Retinal pigment epithelial cell (primary cell): ENCODE data around the gene KIAA1671.

Source experiments
- DNase-seq: peaks from one replicate; pipeline ENCODE4 v3.0.0-alpha.2; 2010; ENCODE audit warnings: low read depth
- H3K4me3 ChIP-seq: 2 replicates; pipeline ENCODE4 v1.5.1; 2011; ENCODE audit warnings: mild to moderate bottlenecking, low read length, control low read depth, moderate library complexity
- TF ChIP-seq, protein P1 (sequence below): conservative IDR thresholded peaks from 2 replicates; pipeline ENCODE4 v1.5.1; 2011; ENCODE audit warnings: low read depth, low read length, control low read depth, inconsistent platforms

Gene KIAA1671

DNA sequence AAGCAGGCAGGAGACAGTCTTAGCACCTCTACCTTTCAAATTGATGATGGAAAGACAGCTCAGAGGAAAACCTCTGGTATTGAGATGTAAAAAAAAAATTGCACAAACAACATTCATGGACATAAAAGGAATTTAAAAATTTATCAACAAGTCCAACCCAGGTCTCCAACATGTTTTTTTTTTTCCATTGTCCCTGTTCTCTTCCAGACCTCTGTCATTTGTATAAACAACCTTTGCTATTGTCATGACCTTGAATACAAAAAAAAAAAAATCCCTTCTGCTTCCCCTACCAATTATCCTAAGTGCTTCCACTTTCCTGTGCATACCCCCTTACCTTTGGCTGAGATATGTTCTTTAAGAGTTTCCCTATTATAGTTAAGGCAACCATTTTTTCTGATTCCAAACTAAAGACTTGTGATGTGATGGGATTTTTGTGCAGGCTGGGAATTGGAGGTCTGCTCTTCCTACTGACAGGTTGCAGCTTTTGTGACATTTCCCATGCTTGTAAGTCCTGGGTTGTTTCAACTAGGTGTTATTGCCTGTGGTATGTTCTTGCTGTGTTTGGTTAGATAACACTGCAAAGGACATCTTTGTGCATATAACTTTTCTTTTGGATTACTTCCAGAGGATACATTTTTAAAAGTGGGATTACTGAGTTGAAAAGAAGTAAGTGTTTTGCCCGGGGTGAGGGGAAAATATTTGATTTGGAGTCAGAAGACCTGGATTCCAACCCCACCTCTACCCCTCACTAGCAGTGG is 67.1 kb downstream of the KIAA1671 start:
- no peak overlapping the region for H3K4me3 ChIP-seq
- TF ChIP-seq, protein P1, sequence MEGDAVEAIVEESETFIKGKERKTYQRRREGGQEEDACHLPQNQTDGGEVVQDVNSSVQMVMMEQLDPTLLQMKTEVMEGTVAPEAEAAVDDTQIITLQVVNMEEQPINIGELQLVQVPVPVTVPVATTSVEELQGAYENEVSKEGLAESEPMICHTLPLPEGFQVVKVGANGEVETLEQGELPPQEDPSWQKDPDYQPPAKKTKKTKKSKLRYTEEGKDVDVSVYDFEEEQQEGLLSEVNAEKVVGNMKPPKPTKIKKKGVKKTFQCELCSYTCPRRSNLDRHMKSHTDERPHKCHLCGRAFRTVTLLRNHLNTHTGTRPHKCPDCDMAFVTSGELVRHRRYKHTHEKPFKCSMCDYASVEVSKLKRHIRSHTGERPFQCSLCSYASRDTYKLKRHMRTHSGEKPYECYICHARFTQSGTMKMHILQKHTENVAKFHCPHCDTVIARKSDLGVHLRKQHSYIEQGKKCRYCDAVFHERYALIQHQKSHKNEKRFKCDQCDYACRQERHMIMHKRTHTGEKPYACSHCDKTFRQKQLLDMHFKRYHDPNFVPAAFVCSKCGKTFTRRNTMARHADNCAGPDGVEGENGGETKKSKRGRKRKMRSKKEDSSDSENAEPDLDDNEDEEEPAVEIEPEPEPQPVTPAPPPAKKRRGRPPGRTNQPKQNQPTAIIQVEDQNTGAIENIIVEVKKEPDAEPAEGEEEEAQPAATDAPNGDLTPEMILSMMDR, result no peak
- DNase-seq, result no peak

DNA sequence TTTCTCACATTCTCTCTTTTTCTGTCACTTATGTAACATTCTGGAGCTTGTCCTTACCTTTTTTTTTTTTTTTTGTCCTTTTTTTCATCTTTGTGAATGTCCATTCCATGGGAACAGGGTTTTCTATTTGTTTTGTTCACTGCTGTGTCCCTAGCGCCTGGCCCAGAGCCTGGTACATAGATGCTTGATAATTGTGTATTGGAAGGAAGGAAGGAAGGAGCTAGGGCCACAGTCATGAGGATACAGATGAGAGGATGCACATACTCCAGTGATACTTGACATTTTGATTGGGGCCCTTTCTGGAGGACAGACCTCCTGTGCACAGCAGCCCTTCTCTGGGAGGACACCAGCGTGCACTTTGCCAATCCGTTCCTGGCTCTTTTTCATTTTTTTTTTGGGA is 68.9 kb downstream of the KIAA1671 start:
- TF ChIP-seq, protein P1, result no peak
- no peak for DNase-seq
- no peak overlapping the region for H3K4me3 ChIP-seq

DNA sequence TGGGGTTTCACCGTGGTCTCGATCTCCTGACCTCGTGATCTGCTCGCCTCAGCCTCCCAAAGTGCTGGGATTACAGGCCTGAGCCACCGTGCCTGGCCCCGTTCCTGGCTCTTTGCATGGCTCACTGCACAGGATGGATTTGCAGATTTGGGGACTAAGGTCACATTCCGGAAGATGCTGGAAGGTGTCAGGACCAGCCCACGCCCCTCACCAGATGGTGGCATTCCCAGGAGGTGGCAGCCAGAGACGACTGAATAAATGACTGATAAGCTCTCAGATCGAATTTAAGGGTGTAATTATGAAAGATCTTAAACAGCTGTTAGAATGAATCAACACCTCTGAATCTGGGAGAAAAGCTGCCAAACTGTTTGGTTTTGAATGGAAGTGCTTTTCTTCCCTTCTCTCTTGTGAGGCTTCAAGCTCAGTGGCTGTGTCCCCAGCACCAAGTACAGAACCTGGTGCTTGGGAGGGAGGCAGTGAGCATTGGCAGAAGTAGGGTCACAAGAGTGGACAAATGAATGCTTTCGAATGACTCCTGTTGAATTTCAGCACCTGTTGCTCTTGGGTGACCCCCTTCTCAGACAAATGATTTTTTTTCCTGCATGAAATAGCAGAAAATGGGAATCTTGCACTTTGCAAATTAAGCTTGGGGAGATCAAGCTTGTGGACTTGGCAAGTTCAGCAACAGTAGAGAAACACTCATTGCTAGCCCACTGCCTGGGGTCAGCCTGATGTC is 69.6 kb downstream of the KIAA1671 start:
- TF ChIP-seq, protein P1, result no peak
- no peak for DNase-seq

DNA sequence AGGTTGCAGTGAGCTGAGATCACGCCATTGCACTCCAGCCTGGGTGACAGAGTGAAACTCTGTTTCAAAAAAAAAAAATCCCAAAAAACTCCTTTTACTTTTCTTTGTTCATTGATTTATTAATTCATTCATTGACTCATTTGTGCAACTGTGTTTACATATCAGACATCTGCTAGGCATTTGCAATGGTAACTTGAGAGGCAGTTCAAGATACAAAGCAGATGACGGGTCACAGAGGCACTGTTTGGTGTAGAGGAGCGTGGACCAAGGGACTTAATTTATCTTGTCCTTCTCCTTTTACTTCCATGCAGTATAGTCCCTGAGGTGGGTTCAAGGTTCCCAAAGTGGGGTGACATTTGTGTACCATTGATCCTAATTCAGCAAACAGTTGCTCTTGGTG is 71.4 kb downstream of the KIAA1671 start:
- H3K4me3 ChIP-seq, result no peak overlapping the region
- DNase-seq, result no peak
- TF ChIP-seq, protein P1, result no peak

More for the DNA sequence above, 69.6 kb downstream of the KIAA1671 start:
- H3K4me3 ChIP-seq, result no peak overlapping the region

DNA sequence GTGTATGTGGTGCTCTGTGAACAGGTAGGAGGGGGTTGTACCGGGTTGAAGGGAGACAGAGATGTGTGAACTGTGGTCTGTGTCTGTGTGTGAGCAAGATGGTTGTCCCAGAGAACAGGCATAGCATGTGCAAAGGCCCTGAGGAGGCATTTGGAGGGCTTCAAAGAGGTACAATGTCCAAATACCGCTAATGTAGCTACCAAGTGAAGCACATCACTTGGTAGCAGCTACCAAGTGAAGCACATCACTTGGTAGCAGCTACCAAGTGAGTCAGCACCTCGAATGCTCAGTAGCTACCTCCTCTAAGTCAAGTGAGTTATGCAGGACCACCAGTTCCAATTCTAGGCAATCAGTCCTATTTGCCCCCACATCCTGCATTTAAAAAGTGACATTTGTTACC is 72.4 kb downstream of the KIAA1671 start:
- TF ChIP-seq, protein P1, result no peak
- H3K4me3 ChIP-seq, result no peak overlapping the region
- DNase-seq, result no peak

DNA sequence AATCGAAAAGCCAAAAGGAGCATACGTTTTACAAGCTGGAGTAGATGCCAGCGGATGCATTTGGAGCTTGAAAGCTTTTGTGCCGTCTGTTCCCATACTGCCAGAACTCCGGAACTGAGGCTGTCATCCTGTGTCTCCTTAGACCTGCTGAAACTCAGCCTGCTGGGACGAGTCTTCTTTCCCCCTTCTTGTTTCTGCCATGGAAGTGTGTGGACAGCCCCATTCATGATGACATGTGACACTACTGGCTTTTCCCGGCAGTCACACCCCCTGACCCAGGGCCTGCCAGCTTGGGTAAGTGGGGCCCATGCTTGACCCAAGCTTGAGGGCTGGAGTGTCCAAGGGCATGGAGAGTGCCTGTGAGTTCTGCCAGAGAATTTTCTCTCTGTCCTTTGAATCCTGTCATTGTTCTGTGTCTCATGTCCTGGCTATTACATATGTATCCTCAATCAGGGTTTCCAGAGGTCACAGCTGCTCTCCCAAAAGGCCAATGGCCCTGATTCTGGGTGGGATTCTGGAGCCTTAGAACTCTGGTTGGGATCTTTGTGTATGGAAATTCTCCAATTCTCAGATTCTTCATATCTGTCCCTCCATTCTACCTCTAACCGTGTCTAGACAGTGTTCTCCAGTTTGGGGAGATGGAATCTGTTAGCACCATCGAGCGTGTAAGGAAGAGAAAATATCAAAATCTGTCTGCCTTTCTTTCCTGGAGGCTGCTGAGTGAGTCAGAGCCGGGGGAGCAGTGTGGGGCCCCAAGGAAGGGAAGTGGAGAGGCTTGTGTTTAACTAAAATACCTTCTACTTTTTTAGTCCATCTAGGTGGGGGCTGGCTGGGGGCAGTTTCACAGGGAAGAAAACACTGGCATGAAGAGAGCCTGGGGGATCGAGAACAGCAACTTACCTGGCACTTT is 73.2 kb downstream of the KIAA1671 start:
- no peak overlapping the region for H3K4me3 ChIP-seq
- DNase-seq, result no peak
- TF ChIP-seq, protein P1, result no peak
